Colonic mucosa (tissue), 4 donors: Measurements from ENCODE around the gene ASB18. TPM values are rescaled to one million over a fixed set of nuclear protein-coding genes. Genes with fewer than 3 reads are reported as not detected.

Source experiments
- DNase-seq: peaks from one replicate; pipeline ENCODE4 v3.0.0-alpha.2; 2020
- H3K27ac ChIP-seq: fragments of 200-600 bp; one replicate; pipeline ENCODE4 v1.8.0; 2021
- H3K27me3 ChIP-seq: fragments of 200-600 bp; one replicate; pipeline ENCODE4 v1.8.0; 2021
- H3K36me3 ChIP-seq: fragments of 200-600 bp; one replicate; pipeline ENCODE4 v1.8.0; 2021
- H3K4me1 ChIP-seq: fragments of 200-600 bp; one replicate; pipeline ENCODE4 v1.8.0; 2021; ENCODE audit warnings: mild to moderate bottlenecking
- H3K4me3 ChIP-seq: fragments of 200-600 bp; one replicate; pipeline ENCODE4 v1.8.0; 2021
- H3K9ac ChIP-seq, 2 donors: one replicate each; pipeline ENCODE4 v1.7.0; 2013; ENCODE audit warnings: control low read depth in 2 of 2, low read depth in 2 of 2, low read length in 2 of 2
- H3K9me3 ChIP-seq: fragments of 200-600 bp; one replicate; pipeline ENCODE4 v1.8.0; 2021
- intact Hi-C: fragments of 100-400 bp; cut with DNase I; formaldehyde crosslinking; loops from one replicate; pipeline ENCODE4 v1.14.1; 2022
- total RNA-seq, 2 donors: library from RNA; stranded (reverse); fragmentation: NEBNext Ultra II Directional in 1 of 2; extraction: Animal tissue kit (Norgen Biotek cat#: 25700) in 1 of 2; gene quantifications; one replicate each; pipeline ENCODE4 v1.2.1, GENCODE V29; 2021
- TF ChIP-seq, protein P1 (sequence below): fragments of 200-600 bp; IDR thresholded peaks from one replicate; pipeline ENCODE4 v1.8.0; 2022; ENCODE audit warnings: antibody characterized with exemption, mild to moderate bottlenecking
- donor health status: healthy.
- donor health status: DM: no; HTN: no; CAD: no.
- donor health status: DM: no; HTN: no; CAD: no.

Gene ASB18
- total RNA-seq, 2 donors from 2014 or later: not detected

GRCh38 chr2:236215196-236215595 lies 49.0 kb downstream of the ASB18 start:
- intact Hi-C loops: no loop called here
- Histone ChIP-seq H3K27me3 (peaks cover 4% of the 10 kb centered on the region), H3K36me3 (no peaks in the 10 kb centered on the region), H3K27ac (no peak overlapping the region), H3K4me3 (no peak overlapping the region), H3K9ac (no peak overlapping the region), H3K9me3 (no peaks in the 10 kb centered on the region), H3K4me1 (no peaks in the 10 kb centered on the region)
- TF ChIP-seq, protein P1, sequence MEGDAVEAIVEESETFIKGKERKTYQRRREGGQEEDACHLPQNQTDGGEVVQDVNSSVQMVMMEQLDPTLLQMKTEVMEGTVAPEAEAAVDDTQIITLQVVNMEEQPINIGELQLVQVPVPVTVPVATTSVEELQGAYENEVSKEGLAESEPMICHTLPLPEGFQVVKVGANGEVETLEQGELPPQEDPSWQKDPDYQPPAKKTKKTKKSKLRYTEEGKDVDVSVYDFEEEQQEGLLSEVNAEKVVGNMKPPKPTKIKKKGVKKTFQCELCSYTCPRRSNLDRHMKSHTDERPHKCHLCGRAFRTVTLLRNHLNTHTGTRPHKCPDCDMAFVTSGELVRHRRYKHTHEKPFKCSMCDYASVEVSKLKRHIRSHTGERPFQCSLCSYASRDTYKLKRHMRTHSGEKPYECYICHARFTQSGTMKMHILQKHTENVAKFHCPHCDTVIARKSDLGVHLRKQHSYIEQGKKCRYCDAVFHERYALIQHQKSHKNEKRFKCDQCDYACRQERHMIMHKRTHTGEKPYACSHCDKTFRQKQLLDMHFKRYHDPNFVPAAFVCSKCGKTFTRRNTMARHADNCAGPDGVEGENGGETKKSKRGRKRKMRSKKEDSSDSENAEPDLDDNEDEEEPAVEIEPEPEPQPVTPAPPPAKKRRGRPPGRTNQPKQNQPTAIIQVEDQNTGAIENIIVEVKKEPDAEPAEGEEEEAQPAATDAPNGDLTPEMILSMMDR: no peak
- DNase-seq: no peak

GRCh38 chr2:236214376-236214995 lies 49.7 kb downstream of the ASB18 start:
- intact Hi-C loops: no loop called here

DNA sequence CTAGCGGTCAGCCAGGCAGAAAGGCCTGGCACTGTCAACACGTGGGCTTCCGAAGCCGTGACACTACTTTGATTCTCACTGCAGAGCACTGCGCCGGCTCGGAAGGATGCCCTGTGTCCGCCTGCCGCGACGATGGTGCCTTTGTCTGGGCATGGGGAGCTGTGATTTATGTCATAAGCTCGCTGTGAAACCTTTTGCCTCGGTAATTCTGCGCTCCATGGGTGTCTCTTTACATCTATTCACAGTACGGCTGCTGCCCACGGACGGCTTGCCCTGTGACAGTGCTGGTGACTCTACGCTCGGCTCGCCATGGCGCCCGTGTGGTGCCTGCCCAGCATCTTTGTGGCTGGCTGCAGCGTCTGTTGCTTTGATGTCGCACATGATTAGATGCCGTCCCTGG lies 52.9 kb downstream of the ASB18 start:
- no peaks in the 10 kb centered on the region for H3K9me3 ChIP-seq
- no peak overlapping the region for H3K9ac ChIP-seq
- no peak overlapping the region for H3K4me3 ChIP-seq
- intact Hi-C loops: no loop called here
- H3K4me1 ChIP-seq: no peaks in the 10 kb centered on the region
- peaks cover 4% of the 10 kb centered on the region for H3K27me3 ChIP-seq
- no peak overlapping the region for H3K27ac ChIP-seq
- H3K36me3 ChIP-seq: no peaks in the 10 kb centered on the region
- DNase-seq: no peak
- TF ChIP-seq, protein P1: no peak

More at GRCh38 chr2:236214376-236214995, 49.7 kb downstream of the ASB18 start:
- peaks cover 4% of the 10 kb centered on the region for H3K27me3 ChIP-seq
- H3K4me1 ChIP-seq: no peaks in the 10 kb centered on the region
- no peak overlapping the region for H3K27ac ChIP-seq
- no peak overlapping the region for H3K9ac ChIP-seq
- no peaks in the 10 kb centered on the region for H3K36me3 ChIP-seq
- TF ChIP-seq, protein P1: no peak
- DNase-seq: no peak
- H3K9me3 ChIP-seq: no peaks in the 10 kb centered on the region
- no peak overlapping the region for H3K4me3 ChIP-seq

- Histone ChIP-seq H3K4me3 (no peak overlapping the region), H3K27me3 (peaks cover 4% of the 10 kb centered on the region)
These were observed 53.7 kb downstream of the ASB18 start for GRCh38 chr2:236210536-236210935.

DNA sequence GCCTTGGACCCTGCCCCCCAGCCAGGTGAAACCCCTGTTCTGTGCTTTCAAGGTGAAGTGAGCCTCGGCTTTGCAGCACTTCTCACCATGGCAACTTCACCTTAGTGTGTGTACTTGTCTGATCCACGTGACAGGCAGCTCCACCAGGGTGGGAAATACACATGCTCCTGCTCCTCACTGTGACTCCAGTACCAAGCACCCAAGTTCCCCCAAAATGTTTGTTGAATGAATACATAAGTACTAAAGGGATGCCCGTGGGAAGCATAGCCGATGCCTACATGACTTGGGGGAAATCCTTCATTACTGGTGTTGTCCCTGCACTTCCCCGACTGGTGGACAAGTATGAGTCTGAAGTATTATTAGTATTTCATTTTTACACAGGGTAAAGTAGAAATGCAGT lies 54.2 kb downstream of the ASB18 start:
- no peak for DNase-seq
- TF ChIP-seq, protein P1: no peak
- Histone ChIP-seq H3K9me3 (no peaks in the 10 kb centered on the region), H3K36me3 (no peaks in the 10 kb centered on the region), H3K4me3 (no peak overlapping the region), H3K27me3 (peaks cover 4% of the 10 kb centered on the region), H3K27ac (no peak overlapping the region), H3K9ac (no peak overlapping the region), H3K4me1 (no peaks in the 10 kb centered on the region)
- intact Hi-C loops: no loop called here

More at GRCh38 chr2:236210536-236210935, 53.7 kb downstream of the ASB18 start:
- no peak for DNase-seq
- no peaks in the 10 kb centered on the region for H3K36me3 ChIP-seq
- TF ChIP-seq, protein P1: no peak
- no peak overlapping the region for H3K27ac ChIP-seq
- no peaks in the 10 kb centered on the region for H3K9me3 ChIP-seq
- no peaks in the 10 kb centered on the region for H3K4me1 ChIP-seq
- intact Hi-C loops: no loop called here
- no peak overlapping the region for H3K9ac ChIP-seq
